OCI-LY7 (cell line): Measurements from ENCODE around the gene PANK2. TPM values are rescaled to one million over a fixed set of nuclear protein-coding genes. Genes with fewer than 3 reads are reported as not detected.

Source experiments
- BruUV-seq: library from RNA; stranded (reverse); fragments of 400-500 nt; replicated peaks from 2 replicates; lab custom pipeline; 2021; lab: Mats Ljungman, UMichigan
- CTCF ChIA-PET: fragments of 300-600 bp; sonication (Branson Sonifier 250); formaldehyde crosslinking; loops from one replicate; lab custom pipeline; 2022; ENCODE audit warnings: antibody characterized with exemption; ENCODE audit not compliant: unreplicated experiment; lab: Charles Lee
- POLR2A ChIA-PET: fragments of 300-600 bp; sonication (Branson Sonifier 250); formaldehyde crosslinking; loops from one replicate; lab custom pipeline; 2022; ENCODE audit warnings: antibody characterized with exemption; lab: Charles Lee
- DNase-seq: peaks from one replicate; pipeline ENCODE4 v3.0.0-alpha.2; 2015; ENCODE audit warnings: low spot score
- H2AFZ ChIP-seq: fragments of 200-600 bp; sonication (generic), shearing (Covaris generic); 2 replicates; pipeline ENCODE4 v1.6.1; 2014; ENCODE audit warnings: mild to moderate bottlenecking, antibody characterized with exemption, low read length, moderate library complexity
- H3K27ac ChIP-seq: fragments of 200-600 bp; sonication (generic); 2 replicates; pipeline ENCODE4 v1.5.1; 2014; ENCODE audit warnings: mixed run types, low read depth, mild to moderate bottlenecking, moderate library complexity, low read length, inconsistent platforms; ENCODE audit not compliant: poor library complexity, severe bottlenecking
- H3K36me3 ChIP-seq: fragments of 200-600 bp; sonication (generic); 2 replicates; pipeline ENCODE4 v1.6.1; 2014; ENCODE audit warnings: mild to moderate bottlenecking, antibody characterized with exemption, low read length, moderate library complexity, mixed read lengths; ENCODE audit not compliant: insufficient read depth
- H3K4me1 ChIP-seq: fragments of 200-600 bp; sonication (generic); 2 replicates; pipeline ENCODE4 v1.5.1; 2014; ENCODE audit warnings: mild to moderate bottlenecking, low read length; ENCODE audit not compliant: insufficient read depth, poor library complexity, severe bottlenecking
- H3K4me2 ChIP-seq: fragments of 200-600 bp; sonication (generic); 2 replicates; pipeline ENCODE4 v1.6.1; 2014; ENCODE audit warnings: mild to moderate bottlenecking, low read length
- H3K4me3 ChIP-seq: fragments of 200-600 bp; sonication (generic); 2 replicates; pipeline ENCODE4 v1.5.1; 2014; ENCODE audit warnings: mild to moderate bottlenecking, low read depth, low read length; ENCODE audit not compliant: poor library complexity, severe bottlenecking
- H3K79me2 ChIP-seq: fragments of 200-600 bp; sonication (generic); 2 replicates; pipeline ENCODE4 v1.6.1; 2016; ENCODE audit warnings: low read depth, mild to moderate bottlenecking, low read length, moderate library complexity, mixed read lengths; ENCODE audit not compliant: insufficient read depth
- H3K9me2 ChIP-seq: fragments of 200-600 bp; sonication (generic); 2 replicates; pipeline ENCODE4 v1.6.1; 2016; ENCODE audit warnings: mild to moderate bottlenecking, low read length, mixed read lengths; ENCODE audit not compliant: insufficient read depth
- H3K9me3 ChIP-seq: fragments of 200-600 bp; sonication (generic); 2 replicates; pipeline ENCODE4 v1.6.1; 2014; ENCODE audit warnings: mild to moderate bottlenecking, mixed run types, low read length, mixed read lengths
- H4K20me1 ChIP-seq: fragments of 200-600 bp; sonication (generic); 2 replicates; pipeline ENCODE4 v1.6.1; 2014; ENCODE audit warnings: mild to moderate bottlenecking, antibody characterized with exemption, low read length, moderate library complexity, mixed read lengths; ENCODE audit not compliant: insufficient read depth
- EZH2phosphoT487 ChIP-seq: fragments of 200-600 bp; sonication (generic); IDR thresholded peaks from 2 replicates; pipeline ENCODE4 v1.6.1; 2018; ENCODE audit warnings: low read depth, borderline replicate concordance, mild to moderate bottlenecking, mixed run types, antibody characterized with exemption, low read length, moderate library complexity, mixed read lengths
- intact Hi-C: fragments of 100-400 bp; cut with micrococcal nuclease; formaldehyde crosslinking; loops from one replicate; pipeline ENCODE4 v1.10.0; 2022; ENCODE audit not compliant: unreplicated experiment
- total RNA-seq, 2 experiments: library from RNA; depleted of rRNA in 1 of 2; stranded (reverse); fragments of >200 nt in 1 of 2; shearing (Covaris generic) in 1 of 2; gene quantifications; 2 replicates each; pipeline ENCODE4 v1.2.3, GENCODE V29; 2014 to 2022
- TF ChIP-seq, protein P1 (sequence below): fragments of 200-600 bp; sonication (generic); conservative IDR thresholded peaks from 2 replicates; pipeline ENCODE4 v1.5.1; 2014; ENCODE audit warnings: mild to moderate bottlenecking, antibody characterized with exemption, low read length, moderate library complexity, mixed read lengths

PANK2 gene
- total RNA-seq, 2 experiments from 2014 or later, result 40.9 to 66.6 TPM

- no peaks in the 10 kb centered on the region for H3K9me3 ChIP-seq
- ChIA-PET POLR2A (interaction anchor here (0.5 to 2.2 kb wide), 8 partner anchors 9 to 92 kb away, joined by 3 to 6 read pairs (median 3); partner anchors contain the start of gene CDC25B), CTCF (interaction anchor here (1.0 kb wide), 1 partner anchor 185 kb away, joined by 3 read pairs; no protein-coding TSS in a partner anchor)
- peaks cover 50% of the 10 kb centered on the region for H3K36me3 ChIP-seq
- intact Hi-C loops, result loop anchor here (2.0 kb wide), 1 partner anchor 101 kb away; the partner anchor contains the start of gene CENPB
- H3K27ac ChIP-seq, result peak overlapping the region; percentile 57
- H2AFZ ChIP-seq, result peak overlapping the region; percentile 39
- no peak for TF ChIP-seq EZH2phosphoT487
- TF ChIP-seq, protein P1, sequence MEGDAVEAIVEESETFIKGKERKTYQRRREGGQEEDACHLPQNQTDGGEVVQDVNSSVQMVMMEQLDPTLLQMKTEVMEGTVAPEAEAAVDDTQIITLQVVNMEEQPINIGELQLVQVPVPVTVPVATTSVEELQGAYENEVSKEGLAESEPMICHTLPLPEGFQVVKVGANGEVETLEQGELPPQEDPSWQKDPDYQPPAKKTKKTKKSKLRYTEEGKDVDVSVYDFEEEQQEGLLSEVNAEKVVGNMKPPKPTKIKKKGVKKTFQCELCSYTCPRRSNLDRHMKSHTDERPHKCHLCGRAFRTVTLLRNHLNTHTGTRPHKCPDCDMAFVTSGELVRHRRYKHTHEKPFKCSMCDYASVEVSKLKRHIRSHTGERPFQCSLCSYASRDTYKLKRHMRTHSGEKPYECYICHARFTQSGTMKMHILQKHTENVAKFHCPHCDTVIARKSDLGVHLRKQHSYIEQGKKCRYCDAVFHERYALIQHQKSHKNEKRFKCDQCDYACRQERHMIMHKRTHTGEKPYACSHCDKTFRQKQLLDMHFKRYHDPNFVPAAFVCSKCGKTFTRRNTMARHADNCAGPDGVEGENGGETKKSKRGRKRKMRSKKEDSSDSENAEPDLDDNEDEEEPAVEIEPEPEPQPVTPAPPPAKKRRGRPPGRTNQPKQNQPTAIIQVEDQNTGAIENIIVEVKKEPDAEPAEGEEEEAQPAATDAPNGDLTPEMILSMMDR, result no peak
- no peaks in the 10 kb centered on the region for H3K9me2 ChIP-seq
- no peak for DNase-seq
- H3K4me3 ChIP-seq, result peak overlapping the region; percentile 95
- BruUV-seq, result no TSS peak
- H3K4me1 ChIP-seq, result peaks cover 25% of the 10 kb centered on the region
- peaks cover 30% of the 10 kb centered on the region for H4K20me1 ChIP-seq
- H3K4me2 ChIP-seq, result peak overlapping the region; percentile 89
- peaks cover 61% of the 10 kb centered on the region for H3K79me2 ChIP-seq
Observed at GRCh38 chr20:3887876-3888620, 1.1 kb upstream of the PANK2 start.

- H3K9me2 ChIP-seq, result no peaks in the 10 kb centered on the region
- H3K4me1 ChIP-seq, result peaks cover 35% of the 10 kb centered on the region
- H3K4me2 ChIP-seq, result peak overlapping the region; percentile 98
- H4K20me1 ChIP-seq, result peaks cover 36% of the 10 kb centered on the region
- H3K36me3 ChIP-seq, result peaks cover 64% of the 10 kb centered on the region
- POLR2A ChIA-PET, result interaction anchor here (0.7 kb wide), 1 partner anchor 12 kb away, joined by 3 read pairs; no protein-coding TSS in a partner anchor
- no peaks in the 10 kb centered on the region for H3K9me3 ChIP-seq
- peak overlapping the region; percentile 95 for H3K4me3 ChIP-seq
- CTCF ChIA-PET, result no interaction called here
- H3K79me2 ChIP-seq, result peaks cover 78% of the 10 kb centered on the region
- no peak for TF ChIP-seq EZH2phosphoT487
- TF ChIP-seq, protein P1, result no peak
- peak; percentile 64 for DNase-seq
- H2AFZ ChIP-seq, result no peak overlapping the region
- intact Hi-C loops, result loop anchor here (1.0 to 2.0 kb wide), 2 partner anchors 103 to 196 kb away; partner anchors contain the start of gene CENPB
- no TSS peak for BruUV-seq
- peak overlapping the region; percentile 81 for H3K27ac ChIP-seq
Observed at GRCh38 chr20:3889489-3890397, 556 bp downstream of the PANK2 start.
